Measurements from ENCODE around the gene PIP4K2C.
"Not testable (repeated sequence)": the region's sequence is repeated elsewhere in the genome, so short reads cannot be mapped to it uniquely, and the experiment has no call there.

DNA sequence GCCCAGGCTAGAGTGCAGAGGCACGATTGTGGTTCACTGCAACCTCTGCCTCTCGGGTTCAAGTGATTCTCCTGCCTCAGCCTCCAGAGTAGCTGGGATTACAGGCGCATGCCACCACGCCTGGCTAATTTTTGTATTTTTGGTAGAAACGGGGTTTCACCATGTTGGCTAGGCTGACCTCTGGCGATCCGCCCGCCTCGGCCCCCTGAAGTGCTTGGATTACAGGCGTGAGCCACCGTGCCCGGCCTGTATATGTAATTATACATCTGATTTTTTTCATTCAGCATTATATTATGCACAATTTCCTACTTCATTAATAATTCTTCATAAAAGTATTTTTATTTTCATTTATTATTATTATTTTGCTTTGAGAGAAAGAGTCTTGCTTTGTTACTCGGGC, 20.6 kb upstream of the PIP4K2C start:
- TF ChIP-seq, protein P1, sequence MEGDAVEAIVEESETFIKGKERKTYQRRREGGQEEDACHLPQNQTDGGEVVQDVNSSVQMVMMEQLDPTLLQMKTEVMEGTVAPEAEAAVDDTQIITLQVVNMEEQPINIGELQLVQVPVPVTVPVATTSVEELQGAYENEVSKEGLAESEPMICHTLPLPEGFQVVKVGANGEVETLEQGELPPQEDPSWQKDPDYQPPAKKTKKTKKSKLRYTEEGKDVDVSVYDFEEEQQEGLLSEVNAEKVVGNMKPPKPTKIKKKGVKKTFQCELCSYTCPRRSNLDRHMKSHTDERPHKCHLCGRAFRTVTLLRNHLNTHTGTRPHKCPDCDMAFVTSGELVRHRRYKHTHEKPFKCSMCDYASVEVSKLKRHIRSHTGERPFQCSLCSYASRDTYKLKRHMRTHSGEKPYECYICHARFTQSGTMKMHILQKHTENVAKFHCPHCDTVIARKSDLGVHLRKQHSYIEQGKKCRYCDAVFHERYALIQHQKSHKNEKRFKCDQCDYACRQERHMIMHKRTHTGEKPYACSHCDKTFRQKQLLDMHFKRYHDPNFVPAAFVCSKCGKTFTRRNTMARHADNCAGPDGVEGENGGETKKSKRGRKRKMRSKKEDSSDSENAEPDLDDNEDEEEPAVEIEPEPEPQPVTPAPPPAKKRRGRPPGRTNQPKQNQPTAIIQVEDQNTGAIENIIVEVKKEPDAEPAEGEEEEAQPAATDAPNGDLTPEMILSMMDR (conservative IDR thresholded peaks at IDR 0.05; ENCODE audit: low read length): not testable (repeated sequence)
- not testable (repeated sequence) for TF ChIP-seq EZH2phosphoT487 (IDR thresholded peaks at IDR 0.05; ENCODE audit: borderline replicate concordance, low read depth, low read length)

All from OCI-LY7 (cell line).